IPS-NIHi11 (cell line): ENCODE data around the gene CFAP299.

Experiments
- DNase-seq: peaks from one replicate; pipeline ENCODE4 v3.0.0; 2012; ENCODE audit warnings: mixed read lengths, low spot score

Gene CFAP299

GRCh38 chr4:80839281-80839680 lies 503.8 kb downstream of the CFAP299 start:
- no peak for DNase-seq

- no peak for DNase-seq
Measured at GRCh38 chr4:80839792-80840191, 504.3 kb downstream of the CFAP299 start.

- DNase-seq: no peak
Measured at GRCh38 chr4:80840396-80840795, 504.9 kb downstream of the CFAP299 start.

- DNase-seq: no peak
Measured at GRCh38 chr4:80841587-80842281, 506.2 kb downstream of the CFAP299 start.

- no peak for DNase-seq
Measured at GRCh38 chr4:80846210-80846609, 510.7 kb downstream of the CFAP299 start.

- no peak for DNase-seq
Measured at GRCh38 chr4:80852061-80852460, 516.5 kb downstream of the CFAP299 start.

GRCh38 chr4:80873571-80873970 lies 538.0 kb downstream of the CFAP299 start:
- no peak for DNase-seq

GRCh38 chr4:80874979-80875378 lies 539.4 kb downstream of the CFAP299 start:
- DNase-seq: no peak

- DNase-seq: no peak
Measured at GRCh38 chr4:80875642-80876041, 540.1 kb downstream of the CFAP299 start.

- DNase-seq: no peak
Measured at GRCh38 chr4:80876810-80877209, 541.3 kb downstream of the CFAP299 start.

- no peak for DNase-seq
Measured at GRCh38 chr4:80878218-80878617, 542.7 kb downstream of the CFAP299 start.

GRCh38 chr4:80897537-80898303 lies 562.2 kb downstream of the CFAP299 start:
- DNase-seq: no peak

GRCh38 chr4:80900908-80901307 lies 565.4 kb downstream of the CFAP299 start:
- DNase-seq: no peak

- no peak for DNase-seq
Measured at GRCh38 chr4:80903020-80903419, 567.5 kb downstream of the CFAP299 start.

- DNase-seq: no peak
Measured at GRCh38 chr4:80909938-80910337, 574.4 kb downstream of the CFAP299 start.

- no peak for DNase-seq
Measured at GRCh38 chr4:80911458-80911857, 575.9 kb downstream of the CFAP299 start.

GRCh38 chr4:80912350-80912749 lies 576.8 kb downstream of the CFAP299 start:
- no peak for DNase-seq

- DNase-seq: no peak
Measured at GRCh38 chr4:80913381-80913780, 577.9 kb downstream of the CFAP299 start.

- DNase-seq: no peak
Measured at GRCh38 chr4:80916770-80917169, 581.2 kb downstream of the CFAP299 start.

GRCh38 chr4:80918004-80918403 lies 582.5 kb downstream of the CFAP299 start:
- no peak for DNase-seq

GRCh38 chr4:80921441-80921840 lies 585.9 kb downstream of the CFAP299 start:
- DNase-seq: no peak

GRCh38 chr4:80922941-80923340 lies 587.4 kb downstream of the CFAP299 start:
- DNase-seq: no peak

GRCh38 chr4:80925293-80925692 lies 589.8 kb downstream of the CFAP299 start:
- no peak for DNase-seq

GRCh38 chr4:80926446-80926845 lies 590.9 kb downstream of the CFAP299 start:
- no peak for DNase-seq
